Parathyroid adenoma (tissue), 2 donors: ENCODE data around the gene MAMDC2.

Experiments used
- H2AFZ ChIP-seq: fragments of 300-600 bp; sonication (generic); one replicate; pipeline ENCODE4 v1.7.0; 2017; ENCODE audit warnings: antibody characterized with exemption, mild to moderate bottlenecking
- H3K27ac ChIP-seq: fragments of 300-600 bp; sonication (generic); one replicate; pipeline ENCODE4 v1.7.0; 2017
- H3K27me3 ChIP-seq: fragments of 300-600 bp; sonication (generic); one replicate; pipeline ENCODE4 v1.7.0; 2017; ENCODE audit warnings: low read length; ENCODE audit not compliant: control insufficient read depth, insufficient read depth
- H3K36me3 ChIP-seq: fragments of 300-600 bp; sonication (generic); one replicate; pipeline ENCODE4 v1.7.0; 2017; ENCODE audit warnings: low read length; ENCODE audit not compliant: control insufficient read depth, insufficient read depth
- H3K4me1 ChIP-seq: fragments of 300-600 bp; sonication (generic); one replicate; pipeline ENCODE4 v1.7.0; 2017; ENCODE audit warnings: control low read depth
- H3K4me2 ChIP-seq: fragments of 300-600 bp; sonication (generic); one replicate; pipeline ENCODE4 v1.7.0; 2017; ENCODE audit warnings: low read length
- H3K4me3 ChIP-seq: fragments of 300-600 bp; sonication (generic); one replicate; pipeline ENCODE4 v1.7.0; 2017; ENCODE audit warnings: low read depth, low read length
- H3K79me2 ChIP-seq: fragments of 300-600 bp; sonication (generic); one replicate; pipeline ENCODE4 v1.7.0; 2017; ENCODE audit warnings: control low read depth
- H3K9ac ChIP-seq: fragments of 300-600 bp; sonication (generic); one replicate; pipeline ENCODE4 v1.7.0; 2017; ENCODE audit warnings: mild to moderate bottlenecking
- H3K9me3 ChIP-seq: fragments of 300-600 bp; sonication (generic); one replicate; pipeline ENCODE4 v1.7.0; 2017; ENCODE audit warnings: low read length; ENCODE audit not compliant: control insufficient read depth
- TF ChIP-seq, protein P1 (sequence below): fragments of 300-600 bp; sonication (generic); IDR thresholded peaks from one replicate; pipeline ENCODE4 v1.7.0; 2017; ENCODE audit warnings: antibody characterized with exemption, mild to moderate bottlenecking
- donor health status: primary hyperparathyroidism.

Gene MAMDC2

DNA sequence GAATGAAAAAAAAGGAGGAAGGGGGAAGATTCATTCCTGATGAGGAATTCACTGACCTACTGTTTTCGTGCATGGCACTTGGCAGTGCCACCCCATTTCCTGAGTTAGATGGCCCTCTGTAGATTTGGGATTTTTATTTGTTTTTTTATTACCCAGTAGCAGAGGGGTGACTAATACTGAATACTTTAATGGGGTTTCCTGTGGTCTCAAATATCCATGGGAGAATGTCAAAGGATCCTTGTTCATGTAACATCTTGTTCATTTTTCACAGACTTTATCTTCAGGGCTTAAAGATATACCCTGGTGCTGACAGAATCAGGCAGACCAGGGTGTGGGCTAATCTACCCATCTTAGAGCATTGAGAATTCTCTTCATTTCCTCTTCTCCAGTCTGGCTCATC, 93.0 kb downstream of the MAMDC2 start:
- H3K4me2 ChIP-seq, result no peak overlapping the region
- no peaks in the 10 kb centered on the region for H3K27me3 ChIP-seq
- no peak overlapping the region for H3K9ac ChIP-seq
- H3K79me2 ChIP-seq, result no peaks in the 10 kb centered on the region
- H3K9me3 ChIP-seq, result no peaks in the 10 kb centered on the region
- no peak overlapping the region for H2AFZ ChIP-seq
- H3K36me3 ChIP-seq, result no peaks in the 10 kb centered on the region
- TF ChIP-seq, protein P1, sequence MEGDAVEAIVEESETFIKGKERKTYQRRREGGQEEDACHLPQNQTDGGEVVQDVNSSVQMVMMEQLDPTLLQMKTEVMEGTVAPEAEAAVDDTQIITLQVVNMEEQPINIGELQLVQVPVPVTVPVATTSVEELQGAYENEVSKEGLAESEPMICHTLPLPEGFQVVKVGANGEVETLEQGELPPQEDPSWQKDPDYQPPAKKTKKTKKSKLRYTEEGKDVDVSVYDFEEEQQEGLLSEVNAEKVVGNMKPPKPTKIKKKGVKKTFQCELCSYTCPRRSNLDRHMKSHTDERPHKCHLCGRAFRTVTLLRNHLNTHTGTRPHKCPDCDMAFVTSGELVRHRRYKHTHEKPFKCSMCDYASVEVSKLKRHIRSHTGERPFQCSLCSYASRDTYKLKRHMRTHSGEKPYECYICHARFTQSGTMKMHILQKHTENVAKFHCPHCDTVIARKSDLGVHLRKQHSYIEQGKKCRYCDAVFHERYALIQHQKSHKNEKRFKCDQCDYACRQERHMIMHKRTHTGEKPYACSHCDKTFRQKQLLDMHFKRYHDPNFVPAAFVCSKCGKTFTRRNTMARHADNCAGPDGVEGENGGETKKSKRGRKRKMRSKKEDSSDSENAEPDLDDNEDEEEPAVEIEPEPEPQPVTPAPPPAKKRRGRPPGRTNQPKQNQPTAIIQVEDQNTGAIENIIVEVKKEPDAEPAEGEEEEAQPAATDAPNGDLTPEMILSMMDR, result no peak
- no peak overlapping the region for H3K27ac ChIP-seq
- no peak overlapping the region for H3K4me3 ChIP-seq
- no peaks in the 10 kb centered on the region for H3K4me1 ChIP-seq

DNA sequence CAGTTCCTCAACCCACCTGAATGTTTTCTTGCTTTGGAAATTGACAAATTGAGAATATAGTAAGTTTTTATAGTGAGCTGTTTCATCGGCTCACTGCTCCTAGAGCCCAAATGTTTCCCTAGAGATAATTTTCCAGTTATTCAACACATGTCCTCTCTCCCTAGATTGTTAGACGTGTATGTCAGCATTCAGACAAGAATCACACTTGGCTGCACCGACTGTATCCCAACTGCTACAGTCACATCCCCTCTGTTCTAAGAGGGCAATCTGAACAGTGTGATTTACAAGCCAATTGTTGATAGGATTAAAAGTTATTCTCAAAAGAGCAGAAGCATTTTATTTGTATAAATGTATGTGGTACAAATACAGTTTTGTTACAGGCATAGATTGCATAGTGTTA, 93.9 kb downstream of the MAMDC2 start:
- no peak overlapping the region for H3K9ac ChIP-seq
- no peaks in the 10 kb centered on the region for H3K9me3 ChIP-seq
- H2AFZ ChIP-seq, result no peak overlapping the region
- no peak overlapping the region for H3K27ac ChIP-seq
- H3K4me2 ChIP-seq, result no peak overlapping the region
- no peaks in the 10 kb centered on the region for H3K79me2 ChIP-seq
- no peaks in the 10 kb centered on the region for H3K27me3 ChIP-seq
- no peaks in the 10 kb centered on the region for H3K36me3 ChIP-seq
- TF ChIP-seq, protein P1, result no peak
- H3K4me1 ChIP-seq, result no peaks in the 10 kb centered on the region
- H3K4me3 ChIP-seq, result no peak overlapping the region

DNA sequence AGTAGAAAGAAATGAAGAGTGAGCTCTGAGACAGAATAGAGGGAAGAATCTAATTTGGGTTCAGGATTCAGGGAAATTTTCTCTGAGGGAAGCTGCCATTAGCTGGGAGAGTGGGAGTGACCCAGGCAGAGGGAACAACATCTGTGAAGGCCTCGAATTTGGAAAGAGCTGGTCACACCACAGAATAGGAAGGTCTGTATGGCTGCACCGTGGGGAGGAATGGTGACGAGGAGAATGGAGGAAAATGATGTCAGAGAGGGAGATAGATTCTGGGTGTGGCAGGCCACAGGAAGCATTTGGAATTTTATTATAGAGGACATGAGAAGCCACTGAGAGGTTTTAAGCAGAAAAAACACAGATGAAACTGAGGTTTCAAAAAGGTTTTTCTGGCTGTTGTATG, 98.5 kb downstream of the MAMDC2 start:
- Histone ChIP-seq H3K27ac (no peak overlapping the region), H3K4me2 (no peak overlapping the region), H3K9me3 (no peaks in the 10 kb centered on the region), H2AFZ (no peak overlapping the region), H3K4me3 (no peak overlapping the region), H3K27me3 (no peaks in the 10 kb centered on the region), H3K4me1 (no peaks in the 10 kb centered on the region), H3K9ac (no peak overlapping the region), H3K36me3 (no peaks in the 10 kb centered on the region), H3K79me2 (no peaks in the 10 kb centered on the region)
- TF ChIP-seq, protein P1, result no peak

DNA sequence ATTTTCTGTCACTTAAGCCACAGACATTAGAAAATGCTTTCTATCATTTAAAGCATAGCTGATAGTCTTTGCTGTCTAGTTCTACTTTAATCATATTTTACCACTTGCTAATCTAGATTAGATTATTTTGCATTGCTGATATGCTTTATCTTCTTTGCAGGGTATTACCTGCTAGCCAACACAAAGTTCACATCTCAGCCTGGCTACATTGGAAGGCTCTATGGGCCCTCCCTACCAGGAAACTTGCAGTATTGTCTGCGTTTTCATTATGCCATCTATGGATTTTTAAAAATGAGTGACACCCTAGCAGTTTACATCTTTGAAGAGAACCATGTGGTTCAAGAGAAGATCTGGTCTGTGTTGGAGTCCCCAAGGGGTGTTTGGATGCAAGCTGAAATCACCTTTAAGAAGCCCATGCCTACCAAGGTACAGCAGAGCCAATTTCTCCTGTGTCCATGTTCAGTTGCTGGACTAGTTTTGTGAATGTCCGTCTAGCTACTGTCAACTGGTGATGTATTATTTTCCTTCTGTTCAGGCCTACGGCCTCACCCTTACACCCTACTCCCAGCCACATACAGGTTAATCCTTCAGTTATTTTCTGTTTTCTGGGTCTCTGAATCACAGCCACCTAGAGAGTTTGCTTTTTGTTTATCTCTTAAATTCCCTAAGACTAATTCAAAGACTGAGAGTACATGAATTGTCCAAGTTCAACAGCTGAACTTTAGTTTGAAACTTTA, 99.9 kb downstream of the MAMDC2 start:
- Histone ChIP-seq H3K79me2 (no peaks in the 10 kb centered on the region), H3K36me3 (no peaks in the 10 kb centered on the region), H2AFZ (no peak overlapping the region), H3K4me1 (no peaks in the 10 kb centered on the region), H3K4me3 (no peak overlapping the region), H3K4me2 (no peak overlapping the region), H3K27ac (no peak overlapping the region), H3K9me3 (no peaks in the 10 kb centered on the region), H3K9ac (no peak overlapping the region), H3K27me3 (no peaks in the 10 kb centered on the region)
- TF ChIP-seq, protein P1, result no peak

DNA sequence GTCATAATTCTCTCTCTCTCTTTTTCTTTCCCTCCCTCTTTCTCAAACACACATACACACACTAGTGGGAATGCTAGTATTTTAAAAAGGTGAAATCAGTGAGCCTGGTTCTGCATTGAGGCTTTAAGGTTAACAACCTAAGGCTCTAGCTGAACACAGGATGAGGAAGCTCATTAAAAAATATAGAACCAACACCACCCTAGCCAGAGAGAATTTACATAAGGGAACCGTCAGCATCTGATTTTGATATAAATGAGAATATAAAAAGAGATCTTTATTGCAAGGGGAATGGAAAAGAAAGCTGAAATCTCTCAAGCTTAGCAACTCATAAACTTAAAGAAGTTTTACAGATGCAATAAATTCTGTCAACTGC, 100.5 kb downstream of the MAMDC2 start:
- no peak overlapping the region for H3K4me2 ChIP-seq
- H3K27ac ChIP-seq, result no peak overlapping the region
- no peaks in the 10 kb centered on the region for H3K9me3 ChIP-seq
- H3K27me3 ChIP-seq, result no peaks in the 10 kb centered on the region
- H2AFZ ChIP-seq, result no peak overlapping the region
- TF ChIP-seq, protein P1, result no peak
- H3K36me3 ChIP-seq, result no peaks in the 10 kb centered on the region
- H3K4me1 ChIP-seq, result no peaks in the 10 kb centered on the region
- H3K4me3 ChIP-seq, result no peak overlapping the region
- H3K79me2 ChIP-seq, result no peaks in the 10 kb centered on the region
- no peak overlapping the region for H3K9ac ChIP-seq
